Hepatocyte (in vitro differentiated cells): ENCODE data around the gene TOR1B. TPM values are rescaled to one million over a fixed set of nuclear protein-coding genes. Genes with fewer than 3 reads are reported as not detected.
A peak's percentile ranks its signal among the peaks of the same experiment; 100 is the strongest.

Experiments
- DNase-seq: peaks from one replicate; pipeline ENCODE4 v3.0.0-alpha.2; 2016; ENCODE audit warnings: low spot score
- H2AFZ ChIP-seq: fragments of 200-600 bp; sonication (generic); 2 replicates; pipeline ENCODE4 v1.6.0; 2016; ENCODE audit warnings: antibody characterized with exemption, mild to moderate bottlenecking
- H3K27ac ChIP-seq: fragments of 200-600 bp; sonication (generic); 2 replicates; pipeline ENCODE4 v1.5.1; 2016; ENCODE audit warnings: mild to moderate bottlenecking
- H3K27me3 ChIP-seq: fragments of 200-600 bp; sonication (generic); 2 replicates; pipeline ENCODE4 v1.6.1; 2016
- H3K36me3 ChIP-seq: fragments of 200-600 bp; sonication (generic); replicated peaks from 2 replicates; pipeline ENCODE4 v1.5.1; 2016; ENCODE audit warnings: low read depth; ENCODE audit not compliant: insufficient read depth
- H3K4me1 ChIP-seq: fragments of 200-600 bp; sonication (generic); 2 replicates; pipeline ENCODE4 v1.5.1; 2016; ENCODE audit warnings: mild to moderate bottlenecking, moderate library complexity; ENCODE audit not compliant: insufficient read depth
- H3K4me2 ChIP-seq: fragments of 200-600 bp; sonication (generic); 2 replicates; pipeline ENCODE4 v1.6.0; 2016
- H3K4me3 ChIP-seq: fragments of 200-600 bp; sonication (generic); 2 replicates; pipeline ENCODE4 v1.5.1; 2016; ENCODE audit warnings: mild to moderate bottlenecking
- H3K79me2 ChIP-seq: fragments of 200-600 bp; sonication (generic); 2 replicates; pipeline ENCODE4 v1.6.0; 2017; ENCODE audit warnings: mild to moderate bottlenecking
- H3K9me2 ChIP-seq: fragments of 200-600 bp; sonication (generic); replicated peaks from 2 replicates; pipeline ENCODE4 v1.6.0; 2017; ENCODE audit warnings: mild to moderate bottlenecking; ENCODE audit not compliant: insufficient read depth
- H3K9me3 ChIP-seq: fragments of 200-600 bp; sonication (generic); 2 replicates; pipeline ENCODE4 v1.5.1; 2016; ENCODE audit warnings: low read depth, mild to moderate bottlenecking
- H4K20me1 ChIP-seq: fragments of 200-600 bp; sonication (generic); 2 replicates; pipeline ENCODE4 v1.6.0; 2016; ENCODE audit warnings: mild to moderate bottlenecking; ENCODE audit not compliant: insufficient read depth, poor library complexity, severe bottlenecking
- EZH2 ChIP-seq: fragments of 200-600 bp; sonication (generic); IDR thresholded peaks from 2 replicates; pipeline ENCODE4 v1.6.1; 2016; ENCODE audit warnings: antibody characterized with exemption, mild to moderate bottlenecking, borderline replicate concordance
- EZH2phosphoT487 ChIP-seq: fragments of 200-600 bp; sonication (generic); IDR thresholded peaks from one replicate; pipeline ENCODE4 v1.6.1; 2018; ENCODE audit warnings: antibody characterized with exemption, mild to moderate bottlenecking, low read depth, moderate library complexity; ENCODE audit not compliant: unreplicated experiment, severe bottlenecking
- WGBS: methylation state at CpG from one replicate; pipeline ENCODE4 v1.1.6; 2016; ENCODE audit warnings: low lambda C conversion rate; ENCODE audit errors: missing lambda C conversion rate; 5-methylcytosine and 5-hydroxymethylcytosine counted together
- polyA plus RNA-seq: library from polyadenylated mRNA; unstranded; fragments of >200 nt; fragmentation: Nextera tagmentation; extraction: Ambion mirVana; gene quantifications from 2 replicates; pipeline ENCODE4 v1.2.1, GENCODE V29; 2016
- total RNA-seq: library from RNA; depleted of rRNA; stranded (reverse); fragments of >200 nt; gene quantifications from 2 replicates; pipeline ENCODE4 v1.2.3, GENCODE V29; 2014
- TF ChIP-seq, protein P1 (sequence below): fragments of 200-600 bp; sonication (generic); IDR thresholded peaks from 2 replicates; pipeline ENCODE4 v1.5.1; 2016; ENCODE audit warnings: antibody characterized with exemption, mild to moderate bottlenecking; ENCODE audit not compliant: poor library complexity

TOR1B gene
- total and polyA plus RNA-seq, 2 experiments from 2014 or later, result 11.5 to 28.1 TPM

DNA sequence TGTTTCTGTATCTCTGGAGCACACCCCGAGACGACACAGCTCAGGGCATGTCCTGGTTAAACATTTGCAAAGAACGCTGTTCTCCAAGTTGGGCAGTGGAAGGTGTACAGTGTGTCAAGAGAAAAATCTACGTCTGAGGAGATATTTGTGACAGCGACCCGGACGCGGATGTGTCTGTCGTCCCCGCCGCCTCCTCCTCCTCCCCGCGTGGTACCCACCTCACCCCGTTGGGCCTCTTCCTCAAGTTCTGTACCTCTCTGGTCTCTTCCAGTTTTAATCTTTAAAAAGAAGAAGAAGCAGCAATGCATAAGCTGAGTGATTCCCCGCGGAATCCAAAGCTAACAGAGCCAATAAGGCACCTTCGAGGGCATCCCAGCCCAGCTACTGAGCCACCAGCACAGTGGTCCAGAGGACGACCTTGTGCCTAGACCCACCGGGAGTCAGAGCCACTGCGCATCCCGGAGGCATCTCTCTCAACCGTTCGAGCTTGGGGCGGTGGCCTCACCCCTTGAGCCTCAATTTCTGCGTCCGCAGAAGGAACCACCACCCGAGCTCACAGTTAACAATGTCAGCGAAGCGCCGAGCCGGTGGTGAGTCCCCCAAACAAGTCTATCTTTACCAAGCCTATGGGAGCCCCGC is 31.6 kb downstream of the TOR1B start:
- Histone ChIP-seq H3K9me2 (no peaks in the 10 kb centered on the region), H3K4me2 (peak overlapping the region; percentile 88), H3K36me3 (no peaks in the 10 kb centered on the region), H3K27ac (peak overlapping the region; percentile 83), H3K27me3 (no peaks in the 10 kb centered on the region), H3K79me2 (peaks cover 42% of the 10 kb centered on the region), H3K4me3 (peak overlapping the region; percentile 77), H3K9me3 (no peaks in the 10 kb centered on the region), H2AFZ (peak overlapping the region; percentile 93), H4K20me1 (no peaks in the 10 kb centered on the region), H3K4me1 (no peaks in the 10 kb centered on the region)
- TF ChIP-seq, protein P1, sequence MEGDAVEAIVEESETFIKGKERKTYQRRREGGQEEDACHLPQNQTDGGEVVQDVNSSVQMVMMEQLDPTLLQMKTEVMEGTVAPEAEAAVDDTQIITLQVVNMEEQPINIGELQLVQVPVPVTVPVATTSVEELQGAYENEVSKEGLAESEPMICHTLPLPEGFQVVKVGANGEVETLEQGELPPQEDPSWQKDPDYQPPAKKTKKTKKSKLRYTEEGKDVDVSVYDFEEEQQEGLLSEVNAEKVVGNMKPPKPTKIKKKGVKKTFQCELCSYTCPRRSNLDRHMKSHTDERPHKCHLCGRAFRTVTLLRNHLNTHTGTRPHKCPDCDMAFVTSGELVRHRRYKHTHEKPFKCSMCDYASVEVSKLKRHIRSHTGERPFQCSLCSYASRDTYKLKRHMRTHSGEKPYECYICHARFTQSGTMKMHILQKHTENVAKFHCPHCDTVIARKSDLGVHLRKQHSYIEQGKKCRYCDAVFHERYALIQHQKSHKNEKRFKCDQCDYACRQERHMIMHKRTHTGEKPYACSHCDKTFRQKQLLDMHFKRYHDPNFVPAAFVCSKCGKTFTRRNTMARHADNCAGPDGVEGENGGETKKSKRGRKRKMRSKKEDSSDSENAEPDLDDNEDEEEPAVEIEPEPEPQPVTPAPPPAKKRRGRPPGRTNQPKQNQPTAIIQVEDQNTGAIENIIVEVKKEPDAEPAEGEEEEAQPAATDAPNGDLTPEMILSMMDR, result no peak
- TF ChIP-seq EZH2 (no peak), EZH2phosphoT487 (no peak)
- WGBS, result 5% methylated on average over 31 of the region's 32 CpGs
- DNase-seq, result peak; percentile 23

DNA sequence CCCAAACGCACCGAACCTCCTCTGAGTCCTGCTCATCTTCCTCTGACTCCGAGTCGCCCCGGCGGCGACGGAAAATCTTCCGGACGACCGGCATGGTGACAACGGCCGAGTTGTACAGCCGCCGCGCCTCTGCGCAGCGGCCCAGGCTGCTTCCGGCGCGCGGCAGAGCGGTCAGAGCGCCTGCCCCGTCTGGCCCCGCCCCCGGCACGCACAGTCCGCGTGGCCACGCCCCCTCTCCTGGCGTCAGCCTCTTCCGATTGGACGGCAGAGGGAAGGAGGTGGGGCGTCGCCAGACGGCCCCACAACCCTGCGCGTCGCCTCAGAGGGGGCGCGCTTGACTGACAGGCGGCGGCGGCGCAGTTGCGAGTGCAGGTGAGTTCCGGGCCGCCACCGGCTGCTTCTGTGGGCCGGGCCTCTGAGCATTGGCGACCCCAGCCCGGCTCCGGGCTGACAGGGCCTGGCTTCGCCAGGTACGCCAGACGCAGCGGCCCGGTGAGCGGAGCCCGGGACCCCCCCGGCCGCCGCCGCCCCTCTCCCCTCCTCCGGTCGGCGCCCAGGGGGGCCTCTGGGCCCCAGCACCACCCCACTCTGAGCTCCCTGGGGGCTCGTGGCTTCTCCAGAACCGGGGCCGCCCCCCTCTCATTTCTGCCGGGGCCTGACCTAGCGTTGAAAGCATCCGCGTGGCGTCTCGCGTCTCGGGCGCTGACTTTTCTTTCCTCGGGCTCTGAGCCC is 32.3 kb downstream of the TOR1B start, which contains the start of the genes C9orf78 and USP20:
TSS of gene C9orf78 (minus strand) at position 148 of the 732 bp plus-strand sequence. CDS start at position 94, 54 bp downstream.
TSS of gene USP20 (plus strand) at position 331 of the 732 bp plus-strand sequence. CDS start 17,098 bp downstream, outside the sequence.
- Histone ChIP-seq H3K36me3 (no peaks in the 10 kb centered on the region), H4K20me1 (no peaks in the 10 kb centered on the region), H3K79me2 (peaks cover 42% of the 10 kb centered on the region), H3K4me2 (peak within 1 kb of the TSS; percentile 89), H3K9me3 (no peaks in the 10 kb centered on the region), H3K27me3 (no peaks in the 10 kb centered on the region), H3K4me1 (no peaks in the 10 kb centered on the region), H3K27ac (peak within 1 kb of the TSS; percentile 88), H3K9me2 (no peaks in the 10 kb centered on the region), H2AFZ (peak within 1 kb of the TSS; percentile 93), H3K4me3 (peak within 1 kb of the TSS; percentile 91)
- TF ChIP-seq, protein P1, result no peak
- TF ChIP-seq EZH2 (no peak), EZH2phosphoT487 (no peak)
- 0% methylated on average over 38 of the region's 81 CpGs for WGBS
- DNase-seq, result peak; percentile 100

DNA sequence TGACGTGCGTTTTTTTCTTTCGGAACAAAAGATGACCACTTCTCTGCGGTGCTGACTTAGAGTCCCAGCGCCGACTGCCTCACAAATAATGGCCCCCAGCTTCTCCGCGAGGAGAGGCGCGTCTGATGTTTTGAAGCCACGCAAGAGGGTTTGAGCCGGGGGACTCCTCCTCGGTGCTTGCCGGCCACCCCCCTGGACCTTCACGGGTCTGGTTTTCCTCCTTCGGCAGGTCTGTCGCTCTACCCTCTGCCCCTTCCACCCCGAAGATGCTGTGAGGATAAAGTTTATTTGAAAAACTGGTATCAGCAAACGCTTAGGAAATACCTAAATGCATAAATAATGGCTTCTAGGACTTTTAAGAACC is 32.9 kb downstream of the TOR1B start:
- no peak for TF ChIP-seq EZH2
- TF ChIP-seq, protein P1, result no peak
- TF ChIP-seq EZH2phosphoT487, result no peak
- no peaks in the 10 kb centered on the region for H3K27me3 ChIP-seq
- H3K27ac ChIP-seq, result peak overlapping the region; percentile 88
- H3K4me2 ChIP-seq, result peak overlapping the region; percentile 89
- H3K9me3 ChIP-seq, result no peaks in the 10 kb centered on the region
- no peak for DNase-seq
- H3K79me2 ChIP-seq, result peaks cover 42% of the 10 kb centered on the region
- H3K9me2 ChIP-seq, result no peaks in the 10 kb centered on the region
- no peaks in the 10 kb centered on the region for H3K36me3 ChIP-seq
- no peaks in the 10 kb centered on the region for H3K4me1 ChIP-seq
- 2% methylated on average over 19 of the region's 19 CpGs for WGBS
- H3K4me3 ChIP-seq, result peak overlapping the region; percentile 91
- H4K20me1 ChIP-seq, result no peaks in the 10 kb centered on the region
- peak overlapping the region; percentile 75 for H2AFZ ChIP-seq
